Measurements from ENCODE around the gene BCDIN3D. TPM values are rescaled to one million over a fixed set of nuclear protein-coding genes. Genes with fewer than 3 reads are reported as not detected.

Gene BCDIN3D
- total and polyA plus RNA-seq, 11 donors, result 1.6 to 3.9 (median 2.3) TPM

- H3K36me3 ChIP-seq, result peaks cover 0 to 56% (median 35%) of the 10 kb centered on the region in 9 donors
- no peaks in the 10 kb centered on the region for H3K27me3 ChIP-seq
- no peak for DNase-seq
- TF ChIP-seq POLR2A (IDR thresholded peaks at IDR 0.05), result no peak
- no peak for TF ChIP-seq CTCF (IDR thresholded peaks at IDR 0.05)
- peaks cover 0 to 10% (median 0%) of the 10 kb centered on the region in 12 donors for H3K9me3 ChIP-seq
- intact Hi-C loops (cut with DNase I), result loop anchor here in 1 of 10 donors (10.0 kb wide), 1 partner anchor 165 kb away; the partner anchor contains the start of gene AQP2
- 76 to 94% (median 80%) methylated on average over 3 of the region's 3 CpGs for WGBS, 4 donors
- H3K4me1 ChIP-seq, result peaks cover 0 to 2% (median 0%) of the 10 kb centered on the region in 12 donors
- no peak overlapping the region for H3K27ac ChIP-seq
- no peak for ATAC-seq
- H3K4me3 ChIP-seq, result no peak overlapping the region
These were observed 52.9 kb downstream of the BCDIN3D start for GRCh38 chr12:49789992-49790391.

GRCh38 chr12:49787672-49788071 lies 55.2 kb downstream of the BCDIN3D start:
- 95 to 99% (median 96%) methylated on average over 2 of the region's 2 CpGs for WGBS, 4 donors

More at GRCh38 chr12:49787672-49788071, 55.2 kb downstream of the BCDIN3D start:
- DNase-seq (no peak), ATAC-seq (no peak)
- no peak overlapping the region for H3K4me3 ChIP-seq
- TF ChIP-seq CTCF (IDR thresholded peaks at IDR 0.05) (no peak), POLR2A (IDR thresholded peaks at IDR 0.05) (no peak)
- intact Hi-C loops (cut with DNase I), result no loop called here
- peaks cover 0 to 22% (median 14%) of the 10 kb centered on the region in 12 donors for H3K4me1 ChIP-seq
- H3K36me3 ChIP-seq, result peaks cover 0 to 37% (median 22%) of the 10 kb centered on the region in 9 donors
- H3K27me3 ChIP-seq, result no peaks in the 10 kb centered on the region
- no peak overlapping the region for H3K27ac ChIP-seq
- H3K9me3 ChIP-seq, result peaks cover 0 to 10% (median 0%) of the 10 kb centered on the region in 12 donors

Other genes with a start within 250 kb of the BCDIN3D start
- under 1 TPM; 0.23 to 0.78 (median 0.48) TPM for gene FAM186B, start 237.5 kb downstream of the BCDIN3D start, total RNA-seq
- under 1 TPM; 0.17 to 0.30 TPM for gene FAM186B, start 237.5 kb downstream of the BCDIN3D start, polyA plus RNA-seq
- gene PRPF40B, start 219.5 kb downstream of the BCDIN3D start, total RNA-seq, result 10 to 100 TPM; 12.7 to 25.5 (median 20.9) TPM
- gene PRPF40B, start 219.5 kb downstream of the BCDIN3D start, polyA plus RNA-seq, result 10 to 100 TPM; 12.0 to 21.1 TPM
- 10 to 100 TPM in 7 of 9 donors, 1 to 10 TPM in 2; 8.7 to 33.9 (median 14.3) TPM for gene FMNL3, start 135.7 kb downstream of the BCDIN3D start, total RNA-seq
- 1 to 10 TPM; 5.9 to 7.8 TPM for gene FMNL3, start 135.7 kb downstream of the BCDIN3D start, polyA plus RNA-seq
- 100 to 1,000 TPM; 203 to 376 (median 252) TPM for gene TMBIM6, start 101.5 kb downstream of the BCDIN3D start, total RNA-seq
- 100 to 1,000 TPM; 105 to 285 TPM for gene TMBIM6, start 101.5 kb downstream of the BCDIN3D start, polyA plus RNA-seq
- 10 to 100 TPM; 14.1 to 35.0 (median 25.0) TPM for gene NCKAP5L, start 14.7 kb downstream of the BCDIN3D start, total RNA-seq
- gene NCKAP5L, start 14.7 kb downstream of the BCDIN3D start, polyA plus RNA-seq, result 10 to 100 TPM; 19.4 to 27.7 TPM
- 10 to 100 TPM in 2 of 9 donors, 1 to 10 TPM in 6, under 1 TPM in 1; 0.33 to 15.0 (median 3.2) TPM for gene FAIM2, start 60.8 kb upstream of the BCDIN3D start, total RNA-seq
- gene FAIM2, start 60.8 kb upstream of the BCDIN3D start, polyA plus RNA-seq, result 1 to 10 TPM; 5.0 to 6.0 TPM
- gene AQP2, start 107.6 kb upstream of the BCDIN3D start, total RNA-seq, result not detected
- gene AQP2, start 107.6 kb upstream of the BCDIN3D start, polyA plus RNA-seq, result not detected
- gene AQP5, start 118.8 kb upstream of the BCDIN3D start, total RNA-seq, result under 1 TPM in 5 of 9 donors, not detected in 4; 0.20 to 0.63 (median 0.44) TPM
- under 1 TPM; 0.61 to 0.78 TPM for gene AQP5, start 118.8 kb upstream of the BCDIN3D start, polyA plus RNA-seq
- not detected for gene AQP6, start 129.8 kb upstream of the BCDIN3D start, total RNA-seq
- under 1 TPM; 0.04 TPM for gene AQP6, start 129.8 kb upstream of the BCDIN3D start, polyA plus RNA-seq
- gene RACGAP1, start 182.4 kb upstream of the BCDIN3D start, total RNA-seq, result 10 to 100 TPM in 1 of 9 donors, 1 to 10 TPM in 8; 1.9 to 17.8 (median 5.2) TPM
- gene RACGAP1, start 182.4 kb upstream of the BCDIN3D start, polyA plus RNA-seq, result 1 to 10 TPM in 1 of 2 donors, under 1 TPM in 1; 0.91 to 5.8 TPM
- 1 to 10 TPM in 4 of 9 donors, under 1 TPM in 5; 0.31 to 1.8 (median 0.87) TPM for gene ASIC1, start 214.5 kb upstream of the BCDIN3D start, total RNA-seq
- under 1 TPM; 0.38 to 0.71 TPM for gene ASIC1, start 214.5 kb upstream of the BCDIN3D start, polyA plus RNA-seq
- 10 to 100 TPM; 13.6 to 35.7 (median 22.0) TPM for gene SMARCD1, start 242.2 kb upstream of the BCDIN3D start, total RNA-seq
- gene SMARCD1, start 242.2 kb upstream of the BCDIN3D start, polyA plus RNA-seq, result 10 to 100 TPM in 1 of 2 donors, 1 to 10 TPM in 1; 8.5 to 19.3 TPM

Data from heart left ventricle (tissue), 16 donors.